Measurements from ENCODE around the gene ATXN2L. TPM values are rescaled to one million over a fixed set of nuclear protein-coding genes. Genes with fewer than 3 reads are reported as not detected.
A peak's percentile ranks its signal among the peaks of the same experiment; 100 is the strongest.

The ATXN2L gene
- total and polyA plus RNA-seq, 2 of the 13 experiments (the other 11 are each of a cell fraction or from before 2014, with no cell fraction given), result 40.8 to 55.1 TPM

- TF ChIP-seq ZNF121 (CRISPR knock-in tag; IDR thresholded peaks at IDR 0.05) (0 out of 2 replicates have a peak, but pooled peaks have one; percentile 57), ZNF792 (CRISPR knock-in tag; IDR thresholded peaks at IDR 0.05) (no peak), ZNF737 (CRISPR knock-in tag; IDR thresholded peaks at IDR 0.05; ENCODE audit: borderline replicate concordance) (peak; percentile 25; the same call in 1 of the 2 replicates), ZC3H4 (CRISPR knock-in tag; IDR thresholded peaks at IDR 0.05; ENCODE audit: borderline replicate concordance) (peak; percentile 76; the same call in 1 of the 2 replicates), ZIK1 (CRISPR knock-in tag; IDR thresholded peaks at IDR 0.05; ENCODE audit: borderline replicate concordance, low read depth) (no peak; the same call in 1 of the 2 replicates), POLR2AphosphoS5 (IDR thresholded peaks at IDR 0.05; ENCODE audit: low read depth, low read length) (peak; percentile 64), ZBTB4 (CRISPR knock-in tag; IDR thresholded peaks at IDR 0.05; ENCODE audit: borderline replicate concordance) (no peak), GLI4 (CRISPR knock-in tag; IDR thresholded peaks at IDR 0.05; ENCODE audit: borderline replicate concordance) (peak; percentile 75), HNF4A (CRISPR knock-in tag; IDR thresholded peaks at IDR 0.05) (peak; percentile 5; the same call in 1 of the 2 replicates), ZNF616 (CRISPR knock-in tag; IDR thresholded peaks at IDR 0.05; ENCODE audit: low read depth) (peak; percentile 23; the same call in 1 of the 2 replicates), BATF2 (CRISPR knock-in tag; IDR thresholded peaks at IDR 0.05) (no peak), RELA (CRISPR knock-in tag; IDR thresholded peaks at IDR 0.05) (no peak), ARHGAP35 (CRISPR knock-in tag; IDR thresholded peaks at IDR 0.05; ENCODE audit: borderline replicate concordance) (no peak), ZNF839 (CRISPR knock-in tag; IDR thresholded peaks at IDR 0.05; ENCODE audit: borderline replicate concordance) (no peak), TSC22D2 (CRISPR knock-in tag; IDR thresholded peaks at IDR 0.05; ENCODE audit: borderline replicate concordance) (no peak), ZNF292 (CRISPR knock-in tag; IDR thresholded peaks at IDR 0.05; ENCODE audit: borderline replicate concordance, low read depth) (0 out of 2 replicates have a peak, but pooled peaks have one; percentile 16), ZXDC (CRISPR knock-in tag; IDR thresholded peaks at IDR 0.05) (no peak), SKIL (CRISPR knock-in tag; IDR thresholded peaks at IDR 0.05; ENCODE audit: borderline replicate concordance) (peak; percentile 14; the same call in 1 of the 2 replicates)
Measured at GRCh38 chr16:28823873-28824716, 1.3 kb downstream of the ATXN2L start (continued).
